Natural killer cell (primary cell): ENCODE results near the gene ELFN2. TPM values are rescaled to one million over a fixed set of nuclear protein-coding genes. Genes with fewer than 3 reads are reported as not detected.
"Not testable (repeated sequence)": the region's sequence is repeated elsewhere in the genome, so short reads cannot be mapped to it uniquely, and the experiment has no call there.

Experiments
- ATAC-seq, 3 donors: fragments of 150-1000 bp in 2 of 3; fragments of 200-7000 bp in 1 of 3; cut with Tn5 transposase; 1 replicate in 1 of 3; 2 replicates in 2 of 3; pipeline ENCODE4 v1.10.0; 2021; ENCODE audit warnings: mild to moderate bottlenecking in 2 of 3, moderate library complexity in 2 of 3
- DNase-seq, 2 donors: peaks; one replicate each; pipeline versions ENCODE4 v3.0.0 to v3.0.0-alpha.2; 2013 to 2021; ENCODE audit warnings: mixed read lengths in 1 of 2
- H3K27ac ChIP-seq: one replicate; pipeline ENCODE4 v1.5.1; 2013; ENCODE audit warnings: mild to moderate bottlenecking, low read length
- H3K27me3 ChIP-seq: one replicate; pipeline ENCODE4 v1.6.1; 2013; ENCODE audit warnings: low read length; ENCODE audit not compliant: control insufficient read depth, insufficient read depth
- H3K36me3 ChIP-seq: one replicate; pipeline ENCODE4 v1.6.1; 2013; ENCODE audit warnings: low read length; ENCODE audit not compliant: control insufficient read depth, insufficient read depth
- H3K4me1 ChIP-seq: one replicate; pipeline ENCODE4 v1.6.1; 2013; ENCODE audit warnings: low read length; ENCODE audit not compliant: control insufficient read depth, insufficient read depth
- H3K4me3 ChIP-seq: one replicate; pipeline ENCODE4 v1.5.1; 2013; ENCODE audit warnings: low read length
- H3K9me3 ChIP-seq: one replicate; pipeline ENCODE4 v1.6.1; 2013; ENCODE audit warnings: low read length; ENCODE audit not compliant: control insufficient read depth, insufficient read depth
- H3K27ac Mint-ChIP-seq, 2 donors: one replicate each; pipeline ENCODE4 v1.8.0; 2022; ENCODE audit warnings: mild to moderate bottlenecking in 2 of 2, mixed read lengths in 2 of 2, moderate library complexity in 1 of 2
- H3K27me3 Mint-ChIP-seq, 2 donors: one replicate each; pipeline ENCODE4 v1.8.0; 2022; ENCODE audit warnings: low read depth in 2 of 2, mixed read lengths in 2 of 2
- H3K36me3 Mint-ChIP-seq: one replicate; pipeline ENCODE4 v1.8.0; 2022; ENCODE audit warnings: mixed read lengths
- H3K4me1 Mint-ChIP-seq, 2 donors: one replicate each; pipeline ENCODE4 v1.8.0; 2022; ENCODE audit warnings: mixed read lengths in 2 of 2
- H3K4me3 Mint-ChIP-seq: one replicate; pipeline ENCODE4 v1.8.0; 2022; ENCODE audit warnings: mild to moderate bottlenecking, moderate library complexity, mixed read lengths
- H3K9me3 Mint-ChIP-seq, 2 donors: one replicate each; pipeline ENCODE4 v1.8.0; 2022; ENCODE audit warnings: mixed read lengths in 2 of 2
- WGBS: methylation state at CpG from one replicate; pipeline ENCODE4 v1.1.7; 2013; ENCODE audit warnings: missing lambda C conversion rate; ENCODE audit not compliant: insufficient coverage; 5-methylcytosine and 5-hydroxymethylcytosine counted together
- intact Hi-C: fragments of 100-400 bp; cut with micrococcal nuclease; formaldehyde crosslinking; loops from one replicate; pipeline ENCODE4 v1.14.2; 2022
- total RNA-seq, 4 donors: library from RNA; stranded (reverse); fragments of 120-200 nt in 1 of 4; gene quantifications; one replicate each; pipeline versions ENCODE4 v1.2.3 to v1.2.4, GENCODE V29; 2013 to 2022
- TF ChIP-seq, protein P1 (sequence below): fragments of 200-600 bp; IDR thresholded peaks from one replicate; pipeline ENCODE4 v1.8.0; 2022; ENCODE audit warnings: antibody characterized with exemption

Gene ELFN2
- total RNA-seq, 3 donors from 2014 or later (not counting 1 experiment from before 2014, with no cell fraction given): 0.33 to 0.49 (median 0.36) TPM

DNA sequence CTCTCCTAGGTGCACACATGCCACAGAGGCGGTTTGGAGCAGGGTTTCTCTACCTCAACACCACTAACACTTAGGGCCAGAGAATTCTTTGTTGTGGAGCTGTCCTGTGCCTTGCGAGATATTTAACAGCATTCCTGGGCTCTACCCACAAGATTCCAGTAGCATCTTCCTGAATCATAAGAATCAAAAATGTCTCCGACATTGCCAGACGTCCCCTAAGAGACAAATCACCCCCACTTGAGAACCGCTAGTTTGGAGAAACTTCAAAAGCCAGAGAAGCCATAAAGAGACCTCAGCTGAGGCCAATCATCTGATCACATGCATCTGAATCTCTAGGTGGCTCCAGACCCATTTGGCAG is 42.8 kb upstream of the ELFN2 start:
- Histone ChIP-seq H3K4me1 (no peaks in the 10 kb centered on the region), H3K36me3 (peaks cover 52% of the 10 kb centered on the region), H3K27me3 (no peaks in the 10 kb centered on the region), H3K4me3 (no peak overlapping the region), H3K27ac (no peak overlapping the region), H3K9me3 (no peaks in the 10 kb centered on the region)
- TF ChIP-seq, protein P1, sequence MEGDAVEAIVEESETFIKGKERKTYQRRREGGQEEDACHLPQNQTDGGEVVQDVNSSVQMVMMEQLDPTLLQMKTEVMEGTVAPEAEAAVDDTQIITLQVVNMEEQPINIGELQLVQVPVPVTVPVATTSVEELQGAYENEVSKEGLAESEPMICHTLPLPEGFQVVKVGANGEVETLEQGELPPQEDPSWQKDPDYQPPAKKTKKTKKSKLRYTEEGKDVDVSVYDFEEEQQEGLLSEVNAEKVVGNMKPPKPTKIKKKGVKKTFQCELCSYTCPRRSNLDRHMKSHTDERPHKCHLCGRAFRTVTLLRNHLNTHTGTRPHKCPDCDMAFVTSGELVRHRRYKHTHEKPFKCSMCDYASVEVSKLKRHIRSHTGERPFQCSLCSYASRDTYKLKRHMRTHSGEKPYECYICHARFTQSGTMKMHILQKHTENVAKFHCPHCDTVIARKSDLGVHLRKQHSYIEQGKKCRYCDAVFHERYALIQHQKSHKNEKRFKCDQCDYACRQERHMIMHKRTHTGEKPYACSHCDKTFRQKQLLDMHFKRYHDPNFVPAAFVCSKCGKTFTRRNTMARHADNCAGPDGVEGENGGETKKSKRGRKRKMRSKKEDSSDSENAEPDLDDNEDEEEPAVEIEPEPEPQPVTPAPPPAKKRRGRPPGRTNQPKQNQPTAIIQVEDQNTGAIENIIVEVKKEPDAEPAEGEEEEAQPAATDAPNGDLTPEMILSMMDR: no peak
- no peak overlapping the region for H3K4me3 Mint-ChIP-seq
- H3K9me3 Mint-ChIP-seq: no peaks in the 10 kb centered on the region
- H3K27ac Mint-ChIP-seq: peak overlapping the region in 1 of 2 donors; percentile 66
- DNase-seq: no peak
- H3K36me3 Mint-ChIP-seq: no peaks in the 10 kb centered on the region
- 87% methylated on average over 5 of the region's 5 CpGs for WGBS
- no peaks in the 10 kb centered on the region for H3K27me3 Mint-ChIP-seq
- peaks cover 8 to 13% of the 10 kb centered on the region in 2 donors for H3K4me1 Mint-ChIP-seq
- intact Hi-C loops: no loop called here
- no peak for ATAC-seq

DNA sequence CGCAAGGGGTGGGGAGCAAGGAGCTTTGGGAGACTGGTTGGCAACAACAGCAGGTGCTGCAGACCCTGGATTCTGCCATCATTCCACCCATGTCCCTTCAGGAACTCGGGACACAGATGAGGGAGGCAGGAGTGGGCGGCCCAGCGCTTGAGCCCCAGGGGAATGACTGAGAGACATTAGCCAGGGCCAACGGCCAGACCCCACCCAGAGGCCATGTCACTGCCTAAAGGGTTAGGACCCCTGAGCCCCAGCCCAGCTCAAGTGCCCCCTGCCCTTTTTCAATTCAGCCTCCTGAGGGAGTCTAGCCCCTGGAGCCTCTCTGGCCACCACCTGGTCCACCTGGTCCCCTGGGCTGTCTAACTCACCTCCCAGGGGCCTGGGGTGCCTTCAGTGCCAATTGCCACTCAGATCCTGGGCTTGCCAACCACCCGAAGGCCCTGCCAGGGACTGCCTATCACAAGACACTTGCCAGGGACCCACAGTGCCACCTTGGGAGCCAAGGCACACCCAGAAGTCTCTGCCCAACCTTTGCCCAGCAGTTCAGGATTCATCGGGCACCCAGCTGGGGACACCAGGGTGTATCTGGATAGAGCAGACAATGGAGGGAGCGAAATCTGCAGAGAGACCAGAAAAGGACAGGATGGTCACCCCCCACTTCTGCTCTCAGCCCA is 42.3 kb upstream of the ELFN2 start:
- no peaks in the 10 kb centered on the region for H3K27me3 Mint-ChIP-seq
- ATAC-seq: no peak
- H3K4me3 ChIP-seq: no peak overlapping the region
- H3K9me3 Mint-ChIP-seq: no peaks in the 10 kb centered on the region
- H3K4me1 Mint-ChIP-seq: peaks cover 8 to 13% of the 10 kb centered on the region in 2 donors
- peaks cover 48% of the 10 kb centered on the region for H3K36me3 ChIP-seq
- H3K27me3 ChIP-seq: no peaks in the 10 kb centered on the region
- H3K27ac ChIP-seq: no peak overlapping the region
- 97% methylated on average over 8 of the region's 8 CpGs for WGBS
- TF ChIP-seq, protein P1: no peak
- H3K9me3 ChIP-seq: no peaks in the 10 kb centered on the region
- no peaks in the 10 kb centered on the region for H3K36me3 Mint-ChIP-seq
- intact Hi-C loops: no loop called here
- no peaks in the 10 kb centered on the region for H3K4me1 ChIP-seq
- no peak overlapping the region for H3K27ac Mint-ChIP-seq
- no peak overlapping the region for H3K4me3 Mint-ChIP-seq
- DNase-seq: no peak

DNA sequence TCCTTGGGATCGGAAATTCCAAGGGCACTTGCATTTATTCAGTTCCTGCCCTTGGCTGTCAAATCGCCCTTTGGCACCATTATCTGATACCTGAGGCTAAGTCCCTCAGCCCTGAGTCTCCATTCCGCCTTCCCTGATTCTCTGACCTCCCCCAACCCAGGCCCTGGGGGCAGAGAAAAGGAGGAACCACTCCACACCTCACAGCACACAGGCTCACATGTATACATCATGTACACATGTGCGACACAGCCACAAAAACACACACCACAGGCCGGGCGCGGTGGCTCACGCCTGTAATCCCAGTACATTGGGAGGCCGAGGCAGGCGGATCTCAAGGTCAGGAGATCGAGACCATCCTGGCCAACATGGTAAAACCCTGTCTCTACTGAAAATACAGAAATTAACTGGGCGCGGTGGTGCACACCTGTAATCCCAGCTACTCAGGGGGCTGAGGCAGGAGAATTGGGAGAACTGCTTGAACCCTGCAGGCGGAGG is 41.0 kb upstream of the ELFN2 start:
- WGBS: 96% methylated on average over 14 of the region's 14 CpGs
- H3K36me3 Mint-ChIP-seq, H3K27me3 ChIP-seq, H3K27ac Mint-ChIP-seq, H3K4me1 ChIP-seq, DNase-seq, ATAC-seq, H3K27me3 Mint-ChIP-seq, H3K9me3 ChIP-seq, H3K9me3 Mint-ChIP-seq, intact Hi-C loops, H3K4me3 Mint-ChIP-seq, H3K4me3 ChIP-seq, H3K27ac ChIP-seq: not testable (repeated sequence)
- peaks cover 8 to 13% of the 10 kb centered on the region in 2 donors for H3K4me1 Mint-ChIP-seq
- peaks cover 38% of the 10 kb centered on the region for H3K36me3 ChIP-seq

DNA sequence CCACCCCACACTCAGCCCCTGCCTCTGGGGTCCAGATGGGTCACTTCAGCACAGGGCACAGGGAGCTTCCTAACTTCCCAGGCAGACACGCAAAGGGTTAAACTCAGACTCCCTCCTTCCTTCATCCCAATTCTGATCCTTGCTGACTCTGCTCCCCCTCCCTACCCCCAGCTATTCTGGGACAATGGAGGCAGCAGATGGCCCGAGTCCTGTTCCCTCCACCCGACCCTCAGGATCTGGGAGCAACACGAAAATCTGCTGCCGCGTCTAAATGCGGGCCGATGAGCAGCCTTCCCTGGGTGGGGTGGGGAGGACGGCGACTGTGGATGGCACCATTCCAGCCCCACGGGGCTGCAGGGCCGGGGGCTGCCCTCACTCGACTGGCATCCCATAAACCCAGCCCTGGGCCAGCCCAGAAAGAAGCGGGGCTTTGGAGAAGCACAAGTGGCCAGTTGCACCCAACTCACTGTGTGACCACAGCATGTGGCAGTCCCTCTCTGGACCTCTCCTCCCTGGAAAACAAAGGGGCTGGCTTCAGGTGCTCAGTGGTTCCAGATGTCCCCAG is 40.2 kb upstream of the ELFN2 start:
- H3K36me3 Mint-ChIP-seq: no peaks in the 10 kb centered on the region
- H3K9me3 Mint-ChIP-seq: no peaks in the 10 kb centered on the region
- no peaks in the 10 kb centered on the region for H3K27me3 ChIP-seq
- WGBS: 93% methylated on average over 14 of the region's 14 CpGs
- no peak overlapping the region for H3K4me3 Mint-ChIP-seq
- intact Hi-C loops: no loop called here
- DNase-seq: no peak
- H3K4me1 Mint-ChIP-seq: peaks cover 8 to 13% of the 10 kb centered on the region in 2 donors
- H3K36me3 ChIP-seq: peaks cover 35% of the 10 kb centered on the region
- no peaks in the 10 kb centered on the region for H3K27me3 Mint-ChIP-seq
- H3K9me3 ChIP-seq: no peaks in the 10 kb centered on the region
- no peaks in the 10 kb centered on the region for H3K4me1 ChIP-seq
- no peak for ATAC-seq
- no peak overlapping the region for H3K27ac ChIP-seq
- H3K4me3 ChIP-seq: no peak overlapping the region
- TF ChIP-seq, protein P1: no peak
- H3K27ac Mint-ChIP-seq: no peak overlapping the region
